PFSK-1 (cell line): Measurements from ENCODE around the gene PSMB7.

Experiments used
- POLR2AphosphoS5 ChIP-seq: IDR thresholded peaks from 2 replicates; pipeline ENCODE4 v1.6.1; 2012; ENCODE audit warnings: low read depth, mild to moderate bottlenecking, control low read depth, low read length, moderate library complexity
- TAF1 ChIP-seq: IDR thresholded peaks from 2 replicates; pipeline ENCODE4 v1.6.1; 2012; ENCODE audit warnings: low read length, control low read depth, borderline replicate concordance; ENCODE audit not compliant: insufficient read depth

GRCh38 chr9:124329206-124329792 is 85.9 kb downstream of the PSMB7 start:
- TF ChIP-seq TAF1: no peak
- TF ChIP-seq POLR2AphosphoS5: no peak
